Stimulated activated CD8-positive, alpha-beta memory T cell treated with anti-CD3 and anti-CD28 coated beads, Interleukin-7, amount 100 ng/mL, for 1 hour (primary cell): ENCODE data around the gene TBC1D16.

Source experiments
- DNase-seq, 2 donors: peaks; one replicate each; pipeline ENCODE4 v3.0.0-alpha.2; 2020; ENCODE audit warnings: low read depth in 2 of 2

Gene TBC1D16

GRCh38 chr17:79892457-79893241 lies 143.0 kb downstream of the TBC1D16 start:
- DNase-seq = no peak

- no peak for DNase-seq
These were observed 144.4 kb downstream of the TBC1D16 start for GRCh38 chr17:79891113-79891730.

GRCh38 chr17:79890706-79891105 lies 145.0 kb downstream of the TBC1D16 start:
- no peak for DNase-seq

GRCh38 chr17:79888811-79889634 lies 146.6 kb downstream of the TBC1D16 start:
- DNase-seq = no peak

- no peak for DNase-seq
These were observed 147.6 kb downstream of the TBC1D16 start for GRCh38 chr17:79888009-79888540.

DNA sequence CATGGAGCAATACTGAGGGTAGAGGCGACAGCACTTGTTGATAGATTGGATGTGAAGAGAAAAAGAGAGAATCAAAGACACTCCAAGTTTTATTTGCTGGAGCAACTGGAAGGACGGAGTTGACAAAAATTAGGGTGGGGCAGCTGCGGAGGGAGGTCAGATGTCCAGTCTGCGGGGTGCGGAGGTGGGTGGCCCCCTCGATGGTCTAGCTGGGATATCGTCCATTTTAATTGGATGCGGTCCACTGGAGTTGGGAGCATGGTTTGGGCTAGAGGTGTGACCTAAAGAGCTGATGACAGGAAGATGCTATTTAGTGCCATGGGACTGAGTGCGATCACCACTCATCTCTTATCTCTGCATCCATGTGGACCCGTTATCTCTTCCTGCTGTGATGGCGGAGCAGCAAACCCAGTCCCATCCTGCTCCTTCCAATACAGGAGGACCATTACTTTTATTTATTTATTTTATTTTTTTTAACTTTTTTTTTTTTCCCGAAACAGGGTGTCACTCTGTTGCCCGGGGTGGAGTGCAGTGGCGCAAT lies 148.2 kb downstream of the TBC1D16 start:
- DNase-seq = no peak

DNA sequence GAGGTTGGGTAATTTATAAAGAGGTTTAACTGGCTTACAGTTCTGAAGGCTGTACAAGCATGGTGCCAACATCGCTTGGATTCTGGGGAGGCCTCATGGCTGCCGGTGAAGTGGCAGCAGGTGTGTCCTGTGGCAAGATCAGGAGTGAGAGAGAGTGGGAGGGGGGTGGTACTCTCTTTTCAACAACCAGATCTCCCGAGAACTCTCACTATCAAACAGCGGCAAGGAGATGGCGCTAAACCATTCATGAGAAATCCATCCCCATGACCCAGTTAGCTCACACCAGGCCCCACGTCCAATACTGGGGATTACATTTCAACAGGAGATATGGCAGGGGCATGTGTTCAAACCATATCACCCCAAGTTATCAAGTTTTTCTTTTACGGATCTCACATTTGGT lies 152.5 kb downstream of the TBC1D16 start:
- DNase-seq = no peak
